Gastrocnemius medialis (tissue), 4 donors: ENCODE measurements around the gene SUV39H2.

Experiments
- POLR2A ChIP-seq, 2 donors: fragments of 450-650 bp; IDR thresholded peaks; one replicate each; pipeline ENCODE4 v1.6.1; 2017; ENCODE audit warnings: antibody characterized with exemption in 2 of 2, mild to moderate bottlenecking in 2 of 2, moderate library complexity in 2 of 2
- TF ChIP-seq, protein P1 (sequence below), 5 experiments: fragments of 450-650 bp in 3 of 5; fragments of 200-600 bp in 2 of 5; sonication (generic) in 2 of 5; IDR thresholded peaks in 4 of 5; conservative IDR thresholded peaks in 1 of 5; 1 replicate in 4 of 5; 2 replicates in 1 of 5; pipeline ENCODE4 v1.5.1; 2016 to 2019; ENCODE audit warnings: antibody characterized with exemption in 5 of 5, mild to moderate bottlenecking in 3 of 5, moderate library complexity in 3 of 5

GRCh38 chr10:14837757-14838581 is 40.7 kb upstream of the SUV39H2 start, which contains the start of the genes CDNF, HSPA14 and MSANTD7:
- peak; percentile 81 to 93 for TF ChIP-seq POLR2A (IDR thresholded peaks at IDR 0.05)
- TF ChIP-seq, protein P1, sequence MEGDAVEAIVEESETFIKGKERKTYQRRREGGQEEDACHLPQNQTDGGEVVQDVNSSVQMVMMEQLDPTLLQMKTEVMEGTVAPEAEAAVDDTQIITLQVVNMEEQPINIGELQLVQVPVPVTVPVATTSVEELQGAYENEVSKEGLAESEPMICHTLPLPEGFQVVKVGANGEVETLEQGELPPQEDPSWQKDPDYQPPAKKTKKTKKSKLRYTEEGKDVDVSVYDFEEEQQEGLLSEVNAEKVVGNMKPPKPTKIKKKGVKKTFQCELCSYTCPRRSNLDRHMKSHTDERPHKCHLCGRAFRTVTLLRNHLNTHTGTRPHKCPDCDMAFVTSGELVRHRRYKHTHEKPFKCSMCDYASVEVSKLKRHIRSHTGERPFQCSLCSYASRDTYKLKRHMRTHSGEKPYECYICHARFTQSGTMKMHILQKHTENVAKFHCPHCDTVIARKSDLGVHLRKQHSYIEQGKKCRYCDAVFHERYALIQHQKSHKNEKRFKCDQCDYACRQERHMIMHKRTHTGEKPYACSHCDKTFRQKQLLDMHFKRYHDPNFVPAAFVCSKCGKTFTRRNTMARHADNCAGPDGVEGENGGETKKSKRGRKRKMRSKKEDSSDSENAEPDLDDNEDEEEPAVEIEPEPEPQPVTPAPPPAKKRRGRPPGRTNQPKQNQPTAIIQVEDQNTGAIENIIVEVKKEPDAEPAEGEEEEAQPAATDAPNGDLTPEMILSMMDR (IDR thresholded peaks at IDR 0.05 in 4 of 5, conservative IDR thresholded peaks at IDR 0.05 in 1 of 5): no peak
